Measurements from ENCODE around the gene TTC7B. TPM values are rescaled to one million over a fixed set of nuclear protein-coding genes. Genes with fewer than 3 reads are reported as not detected.

The TTC7B gene
- total and polyA plus RNA-seq, 2 of the 8 experiments (the other 6 are each of a cell fraction or from before 2014, with no cell fraction given): 23.7 to 34.0 TPM

- Histone ChIP-seq H3K27me3 (replicated peaks in 1 of 4; ENCODE audit: control insufficient read depth in 3 of 4, extremely low read depth in 1 of 4, insufficient read depth in 3 of 4, low read length in 3 of 4) (peaks cover 0 to 4% (median 1%) of the 10 kb centered on the region in 4 experiments; a peak in 3 of 7 replicates), H2BK12ac (ENCODE audit: low read depth, low read length) (peak overlapping the region; percentile 44; the same call in 1 of the 2 replicates), H2AK5ac (ENCODE audit: low read depth, low read length) (no peak overlapping the region), H2BK20ac (ENCODE audit: low read length) (no peak overlapping the region), H2BK120ac (replicated peaks; ENCODE audit: low read depth, low read length) (no peak overlapping the region), H3K27ac (ENCODE audit: low read depth, low read length) (no peak overlapping the region), H2BK5ac (ENCODE audit: low read depth, low read length) (no peak overlapping the region), H4K91ac (replicated peaks; ENCODE audit: insufficient read length, low read length) (no peak overlapping the region), H4K8ac (ENCODE audit: extremely low read depth, insufficient read depth, low read length) (no peak overlapping the region), H3K4me3 (ENCODE audit: extremely low read depth in 1 of 4, insufficient read depth in 2 of 4, low read depth in 3 of 4, low read length in 4 of 4) (no peak overlapping the region), H4K5ac (ENCODE audit: insufficient read length, low read depth, low read length) (no peak overlapping the region), H3K56ac (replicated peaks; ENCODE audit: insufficient read length, low read depth, low read length) (no peak overlapping the region), H3K23me2 (ENCODE audit: low read depth, low read length) (no peaks in the 10 kb centered on the region), H3K36me3 (ENCODE audit: control insufficient read depth in 2 of 4, insufficient read depth in 4 of 4, low read length in 3 of 4) (no peaks in the 10 kb centered on the region), H3K4me1 (replicated peaks in 1 of 4; ENCODE audit: control insufficient read depth in 3 of 4, insufficient read depth in 4 of 4, low read length in 3 of 4) (peaks cover 0 to 11% (median 4%) of the 10 kb centered on the region in 4 experiments; a peak in 6 of 7 replicates), H3K4ac (replicated peaks; ENCODE audit: insufficient read length, low read depth, low read length) (no peak overlapping the region), H3K9ac (replicated peaks in 1 of 4; ENCODE audit: extremely low read depth in 1 of 4, low read depth in 3 of 4, low read length in 3 of 4) (no peak overlapping the region), H3K79me2 (ENCODE audit: control insufficient read depth in 1 of 2, insufficient read depth in 2 of 2, low read length in 2 of 2) (no peaks in the 10 kb centered on the region), H3K4me2 (ENCODE audit: insufficient read depth in 1 of 2, low read depth in 2 of 2, low read length in 2 of 2) (no peak overlapping the region), H3K23ac (ENCODE audit: insufficient read length) (no peak overlapping the region), H3K9me3 (ENCODE audit: insufficient read depth in 2 of 2, low read depth in 1 of 2, low read length in 1 of 2) (no peaks in the 10 kb centered on the region), H3K14ac (ENCODE audit: insufficient read length) (no peak overlapping the region), H2AFZ (ENCODE audit: low read length) (no peak overlapping the region), H3K79me1 (ENCODE audit: low read depth, low read length) (no peaks in the 10 kb centered on the region), H3K18ac (ENCODE audit: extremely low read depth, low read length) (no peak overlapping the region), H4K20me1 (replicated peaks in 1 of 2; ENCODE audit: control insufficient read depth in 1 of 2, insufficient read depth in 2 of 2, low read length in 2 of 2) (no peaks in the 10 kb centered on the region), H2BK15ac (ENCODE audit: low read length) (peak overlapping the region; percentile 31; the same call in 1 of the 2 replicates)
- FAIRE-seq: no peak
- no peak for DNase-seq (ENCODE audit: low read depth in 1 of 2, low spot score in 2 of 2)
- ChIA-PET POLR2A (ENCODE audit: partially characterized antibody) (no interaction called here), CTCF (ENCODE audit: partially characterized antibody) (interaction anchor here (0.7 to 7.0 kb wide), 41 partner anchors 8 to 502 kb away, joined by 3 to 59 read pairs (median 5); partner anchors contain the start of gene TTC7B)
- WGBS, 2 experiments (ENCODE audit: extremely low coverage in 1 of 2, insufficient coverage in 1 of 2, insufficient read length in 1 of 2, insufficient replicate concordance in 2 of 2, low coverage in 1 of 2, low lambda C conversion rate in 2 of 2, missing lambda C conversion rate in 1 of 2): 85% methylated on average over 4 of the region's 4 CpGs; no CpG with 5 or more reads in 1 of the 2 experiments
- TF ChIP-seq SIX5 (IDR thresholded peaks at IDR 0.05; ENCODE audit: low read depth, low read length) (no peak), CTBP2 (IDR thresholded peaks at IDR 0.05; ENCODE audit: borderline replicate concordance, insufficient read depth, insufficient read length, low read length) (no peak), GABPA (IDR thresholded peaks at IDR 0.05; ENCODE audit: borderline replicate concordance, insufficient read depth, low read length) (no peak), FOSL1 (IDR thresholded peaks at IDR 0.05; ENCODE audit: insufficient read depth, low read depth, low read length) (no peak), PHF8 (conservative IDR thresholded peaks at IDR 0.05; ENCODE audit: low read depth, low read length) (no peak), JUND (IDR thresholded peaks at IDR 0.05; ENCODE audit: low read length) (no peak), USF2 (IDR thresholded peaks at IDR 0.05; ENCODE audit: low read length) (no peak), POU5F1 (IDR thresholded peaks at IDR 0.05; ENCODE audit: low read depth, low read length) (no peak), TBP (IDR thresholded peaks at IDR 0.05; ENCODE audit: low read depth, low read length) (no peak), CTCF (IDR thresholded peaks at IDR 0.05; ENCODE audit: control extremely low read depth in 1 of 3, insufficient read depth in 1 of 3, low read depth in 1 of 3, low read length in 3 of 3) (no peak)
These were observed 56.2 kb downstream of the TTC7B start for GRCh38 chr14:90760078-90760444.
